HL-60 (cell line): ENCODE results near the gene APPL2.
"Not testable (repeated sequence)": the region's sequence is repeated elsewhere in the genome, so short reads cannot be mapped to it uniquely, and the experiment has no call there.

Experiments
- DNase-seq, 2 experiments: peaks; one replicate each; pipeline ENCODE4 v3.0.0-alpha.2; 2010 to 2020; ENCODE audit warnings: low read depth in 1 of 2, low spot score in 1 of 2
- H3K27ac ChIP-seq: fragments of 250-450 bp; sonication (Bioruptor Pico); replicated peaks from 2 replicates; pipeline ENCODE4 v1.5.1; 2020; ENCODE audit warnings: mild to moderate bottlenecking, moderate library complexity
- H3K27me3 ChIP-seq: fragments of 250-450 bp; sonication (Bioruptor Pico); 2 replicates; pipeline ENCODE4 v1.5.1; 2021; ENCODE audit warnings: mild to moderate bottlenecking, moderate library complexity; ENCODE audit not compliant: insufficient read depth, poor library complexity, severe bottlenecking
- H3K4me3 ChIP-seq: replicated peaks from 2 replicates; pipeline ENCODE4 v1.5.1; 2011; ENCODE audit warnings: mild to moderate bottlenecking, control low read depth, low read length; ENCODE audit not compliant: insufficient read depth
- CTCF ChIP-seq: IDR thresholded peaks from one replicate; pipeline ENCODE4 v1.5.1; 2011; ENCODE audit warnings: low read length, control low read depth, inconsistent platforms; ENCODE audit not compliant: insufficient read depth
- GABPA ChIP-seq: IDR thresholded peaks from 2 replicates; pipeline ENCODE4 v1.6.1; 2012; ENCODE audit warnings: low read depth
- POLR2AphosphoS5 ChIP-seq: IDR thresholded peaks from 2 replicates; pipeline ENCODE4 v1.6.1; 2012; ENCODE audit warnings: low read depth
- SPI1 ChIP-seq: IDR thresholded peaks from 2 replicates; pipeline ENCODE4 v1.6.1; 2012; ENCODE audit warnings: low read depth, mild to moderate bottlenecking, borderline replicate concordance
- TF ChIP-seq, protein P1 (sequence below): IDR thresholded peaks from 2 replicates; pipeline ENCODE4 v1.6.1; 2012; ENCODE audit warnings: low read depth; ENCODE audit not compliant: insufficient replicate concordance

The APPL2 gene

DNA sequence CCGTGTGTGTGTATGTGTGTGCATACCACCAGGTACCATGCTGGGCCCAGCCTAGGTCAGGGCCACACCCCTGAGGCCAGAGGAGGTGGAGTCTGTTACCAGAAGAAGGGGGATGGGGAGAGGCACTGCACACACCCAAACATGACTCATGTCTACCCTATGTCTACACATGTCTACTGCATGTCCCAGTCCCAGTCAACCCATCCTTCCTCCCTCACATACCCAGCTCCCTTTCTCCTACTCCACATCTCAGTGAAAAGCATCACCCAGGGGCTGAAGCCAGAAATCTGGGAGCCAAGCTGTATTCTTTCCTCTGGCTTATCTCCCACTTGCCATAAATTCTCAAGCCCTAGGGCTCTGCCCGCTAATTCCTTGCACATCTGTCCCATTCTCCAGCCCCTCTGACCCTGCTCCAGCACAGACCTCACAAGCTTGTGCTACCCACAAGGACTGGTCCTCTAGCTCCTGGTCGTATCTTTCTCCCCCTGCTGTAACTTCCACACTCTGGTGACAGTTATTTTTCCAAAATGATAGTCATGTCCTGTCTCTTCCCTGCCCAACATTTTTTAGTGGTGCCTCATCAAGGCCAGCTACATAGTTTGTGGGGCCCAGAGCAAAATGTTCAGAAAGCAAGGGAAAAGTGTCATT is 18.0 kb upstream of the APPL2 start:
- DNase-seq: no peak
- Histone ChIP-seq H3K27ac (no peak overlapping the region), H3K4me3 (no peak overlapping the region), H3K27me3 (no peaks in the 10 kb centered on the region)
- no peak for TF ChIP-seq POLR2AphosphoS5
- TF ChIP-seq SPI1: no peak
- no peak for TF ChIP-seq CTCF
- TF ChIP-seq, protein P1, sequence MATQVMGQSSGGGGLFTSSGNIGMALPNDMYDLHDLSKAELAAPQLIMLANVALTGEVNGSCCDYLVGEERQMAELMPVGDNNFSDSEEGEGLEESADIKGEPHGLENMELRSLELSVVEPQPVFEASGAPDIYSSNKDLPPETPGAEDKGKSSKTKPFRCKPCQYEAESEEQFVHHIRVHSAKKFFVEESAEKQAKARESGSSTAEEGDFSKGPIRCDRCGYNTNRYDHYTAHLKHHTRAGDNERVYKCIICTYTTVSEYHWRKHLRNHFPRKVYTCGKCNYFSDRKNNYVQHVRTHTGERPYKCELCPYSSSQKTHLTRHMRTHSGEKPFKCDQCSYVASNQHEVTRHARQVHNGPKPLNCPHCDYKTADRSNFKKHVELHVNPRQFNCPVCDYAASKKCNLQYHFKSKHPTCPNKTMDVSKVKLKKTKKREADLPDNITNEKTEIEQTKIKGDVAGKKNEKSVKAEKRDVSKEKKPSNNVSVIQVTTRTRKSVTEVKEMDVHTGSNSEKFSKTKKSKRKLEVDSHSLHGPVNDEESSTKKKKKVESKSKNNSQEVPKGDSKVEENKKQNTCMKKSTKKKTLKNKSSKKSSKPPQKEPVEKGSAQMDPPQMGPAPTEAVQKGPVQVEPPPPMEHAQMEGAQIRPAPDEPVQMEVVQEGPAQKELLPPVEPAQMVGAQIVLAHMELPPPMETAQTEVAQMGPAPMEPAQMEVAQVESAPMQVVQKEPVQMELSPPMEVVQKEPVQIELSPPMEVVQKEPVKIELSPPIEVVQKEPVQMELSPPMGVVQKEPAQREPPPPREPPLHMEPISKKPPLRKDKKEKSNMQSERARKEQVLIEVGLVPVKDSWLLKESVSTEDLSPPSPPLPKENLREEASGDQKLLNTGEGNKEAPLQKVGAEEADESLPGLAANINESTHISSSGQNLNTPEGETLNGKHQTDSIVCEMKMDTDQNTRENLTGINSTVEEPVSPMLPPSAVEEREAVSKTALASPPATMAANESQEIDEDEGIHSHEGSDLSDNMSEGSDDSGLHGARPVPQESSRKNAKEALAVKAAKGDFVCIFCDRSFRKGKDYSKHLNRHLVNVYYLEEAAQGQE: no peak
- TF ChIP-seq GABPA: no peak

DNA sequence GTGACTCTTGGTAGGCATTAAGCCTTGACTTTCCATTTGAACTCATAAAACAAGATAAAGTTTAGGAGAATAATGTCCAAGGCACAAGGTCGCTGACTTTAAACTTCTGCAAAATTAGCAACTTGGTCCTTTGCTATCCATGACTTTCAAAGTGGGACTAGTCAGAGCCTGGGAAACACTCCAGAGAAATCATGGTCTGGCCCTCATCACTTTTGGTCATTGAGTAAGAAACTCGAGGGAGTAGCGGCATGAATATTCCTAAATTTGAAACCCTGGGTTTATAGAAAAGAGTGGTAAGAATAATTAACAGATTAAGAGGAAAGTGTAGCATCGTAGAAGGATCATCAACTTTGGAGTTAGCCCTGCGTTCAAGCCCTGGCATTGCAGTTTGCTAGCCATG is 16.9 kb upstream of the APPL2 start:
- H3K4me3 ChIP-seq: no peak overlapping the region
- H3K27me3 ChIP-seq: no peaks in the 10 kb centered on the region
- TF ChIP-seq GABPA: no peak
- TF ChIP-seq, protein P1: no peak
- TF ChIP-seq POLR2AphosphoS5: no peak
- TF ChIP-seq SPI1: no peak
- TF ChIP-seq CTCF: no peak
- DNase-seq: no peak
- H3K27ac ChIP-seq: no peak overlapping the region

DNA sequence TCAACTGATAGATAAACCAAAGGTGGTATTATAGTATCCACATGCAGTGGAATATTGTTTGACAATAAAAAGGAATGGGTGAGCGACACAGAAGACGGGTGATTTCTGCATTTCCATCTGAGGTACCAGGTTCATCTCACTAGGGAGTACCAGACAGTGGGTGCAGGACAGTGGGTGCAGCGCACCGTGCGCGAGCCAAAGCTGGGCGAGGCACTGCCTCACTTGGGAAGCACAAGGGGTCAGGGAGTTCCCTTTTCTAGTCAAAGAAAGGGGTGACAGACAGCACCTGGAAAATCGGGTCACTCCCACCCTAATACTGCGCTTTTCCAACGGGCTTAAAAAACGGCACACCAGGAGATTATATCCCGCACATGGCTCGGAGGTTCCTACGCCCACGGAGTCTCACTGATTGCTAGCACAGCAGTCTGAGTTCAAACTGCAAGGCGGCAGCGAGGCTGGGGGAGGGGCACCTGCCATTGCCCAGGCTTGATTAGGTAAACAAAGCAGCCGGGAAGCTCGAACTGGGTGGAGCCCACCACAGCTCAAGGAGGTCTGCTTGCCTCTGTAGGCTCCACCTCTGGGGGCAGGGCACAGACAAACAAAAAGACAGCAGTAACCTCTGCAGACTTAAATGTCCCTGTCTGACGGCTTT is 9.9 kb upstream of the APPL2 start:
- DNase-seq, H3K27ac ChIP-seq, H3K4me3 ChIP-seq, H3K27me3 ChIP-seq: not testable (repeated sequence)

DNA sequence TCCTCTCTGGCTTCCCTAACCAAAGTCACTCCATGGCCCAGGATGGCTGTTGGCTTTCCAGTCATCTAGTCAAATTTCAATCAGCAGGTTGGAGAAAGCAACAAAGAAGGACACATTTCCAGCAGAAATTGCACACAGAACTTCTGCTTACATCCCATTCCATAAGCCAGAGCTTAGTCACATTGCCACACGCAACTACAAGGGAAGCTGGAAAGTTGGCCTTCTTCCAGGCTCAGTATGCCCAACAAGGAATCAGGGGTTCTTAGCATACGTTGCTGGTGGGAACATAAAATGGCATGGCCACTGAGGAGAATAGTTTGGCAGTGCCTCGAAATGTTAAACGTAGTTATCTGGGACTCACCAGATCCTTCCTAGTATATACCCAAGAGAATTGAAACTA is 9.3 kb upstream of the APPL2 start:
- Histone ChIP-seq H3K4me3 (no peak overlapping the region), H3K27ac (no peak overlapping the region), H3K27me3 (no peaks in the 10 kb centered on the region)
- TF ChIP-seq SPI1 (no peak), CTCF (no peak)
- TF ChIP-seq, protein P1: no peak
- no peak for DNase-seq
